Mucosa of stomach (tissue), 1 donor: ENCODE data around the gene NMNAT3.

ENCODE experiments used
- H3K27me3 ChIP-seq: one replicate; pipeline ENCODE4 v1.7.0; 2013; ENCODE audit warnings: mild to moderate bottlenecking, low read length; ENCODE audit not compliant: control insufficient read depth, insufficient read depth
- H3K36me3 ChIP-seq: one replicate; pipeline ENCODE4 v1.7.0; 2013; ENCODE audit warnings: low read length; ENCODE audit not compliant: control insufficient read depth, insufficient read depth
- H3K4me1 ChIP-seq: one replicate; pipeline ENCODE4 v1.7.0; 2013; ENCODE audit warnings: mild to moderate bottlenecking, low read length; ENCODE audit not compliant: control insufficient read depth, insufficient read depth
- H3K4me3 ChIP-seq: one replicate; pipeline ENCODE4 v1.7.0; 2013; ENCODE audit warnings: low read length
- H3K9ac ChIP-seq: one replicate; pipeline ENCODE4 v1.7.0; 2013; ENCODE audit warnings: mild to moderate bottlenecking, low read length, moderate library complexity
- H3K9me3 ChIP-seq: one replicate; pipeline ENCODE4 v1.7.0; 2013; ENCODE audit warnings: mild to moderate bottlenecking, low read length, moderate library complexity; ENCODE audit not compliant: control insufficient read depth
- donor health status: Pancreatic carcinoma.

The NMNAT3 gene

GRCh38 chr3:139530717-139531116 is 147.1 kb downstream of the NMNAT3 start:
- Histone ChIP-seq H3K4me1 (peaks cover 14% of the 10 kb centered on the region), H3K9ac (no peak overlapping the region), H3K27me3 (no peaks in the 10 kb centered on the region), H3K9me3 (no peaks in the 10 kb centered on the region), H3K36me3 (no peaks in the 10 kb centered on the region), H3K4me3 (no peak overlapping the region)

- Histone ChIP-seq H3K9me3 (no peaks in the 10 kb centered on the region), H3K36me3 (no peaks in the 10 kb centered on the region), H3K9ac (no peak overlapping the region), H3K4me3 (no peak overlapping the region), H3K4me1 (peaks cover 5% of the 10 kb centered on the region), H3K27me3 (no peaks in the 10 kb centered on the region)
Measured at GRCh38 chr3:139529662-139530061, 148.1 kb downstream of the NMNAT3 start.

GRCh38 chr3:139528924-139529323 is 148.8 kb downstream of the NMNAT3 start:
- H3K9ac ChIP-seq = no peak overlapping the region
- H3K36me3 ChIP-seq = no peaks in the 10 kb centered on the region
- H3K27me3 ChIP-seq = no peaks in the 10 kb centered on the region
- no peaks in the 10 kb centered on the region for H3K4me1 ChIP-seq
- H3K9me3 ChIP-seq = no peaks in the 10 kb centered on the region
- no peak overlapping the region for H3K4me3 ChIP-seq

- Histone ChIP-seq H3K9me3 (no peaks in the 10 kb centered on the region), H3K4me3 (no peak overlapping the region), H3K36me3 (no peaks in the 10 kb centered on the region), H3K4me1 (no peaks in the 10 kb centered on the region), H3K9ac (no peak overlapping the region), H3K27me3 (no peaks in the 10 kb centered on the region)
Measured at GRCh38 chr3:139528281-139528680, 149.5 kb downstream of the NMNAT3 start.

GRCh38 chr3:139527265-139527664 is 150.5 kb downstream of the NMNAT3 start:
- no peaks in the 10 kb centered on the region for H3K9me3 ChIP-seq
- H3K4me3 ChIP-seq = no peak overlapping the region
- H3K9ac ChIP-seq = no peak overlapping the region
- H3K36me3 ChIP-seq = no peaks in the 10 kb centered on the region
- H3K4me1 ChIP-seq = no peaks in the 10 kb centered on the region
- H3K27me3 ChIP-seq = no peaks in the 10 kb centered on the region

- Histone ChIP-seq H3K4me1 (no peaks in the 10 kb centered on the region), H3K27me3 (no peaks in the 10 kb centered on the region), H3K9me3 (no peaks in the 10 kb centered on the region), H3K36me3 (no peaks in the 10 kb centered on the region), H3K9ac (no peak overlapping the region), H3K4me3 (no peak overlapping the region)
Measured at GRCh38 chr3:139526146-139526545, 151.6 kb downstream of the NMNAT3 start.

GRCh38 chr3:139524841-139525636 is 152.7 kb downstream of the NMNAT3 start:
- Histone ChIP-seq H3K27me3 (no peaks in the 10 kb centered on the region), H3K4me3 (no peak overlapping the region), H3K4me1 (no peaks in the 10 kb centered on the region), H3K36me3 (no peaks in the 10 kb centered on the region), H3K9ac (no peak overlapping the region), H3K9me3 (no peaks in the 10 kb centered on the region)

- Histone ChIP-seq H3K36me3 (no peaks in the 10 kb centered on the region), H3K4me1 (no peaks in the 10 kb centered on the region), H3K9ac (no peak overlapping the region)
Measured at GRCh38 chr3:139523718-139524117, 154.1 kb downstream of the NMNAT3 start.

GRCh38 chr3:139523166-139523565 is 154.6 kb downstream of the NMNAT3 start:
- Histone ChIP-seq H3K36me3 (no peaks in the 10 kb centered on the region), H3K4me1 (no peaks in the 10 kb centered on the region), H3K27me3 (no peaks in the 10 kb centered on the region), H3K4me3 (no peak overlapping the region), H3K9me3 (no peaks in the 10 kb centered on the region), H3K9ac (no peak overlapping the region)

More at GRCh38 chr3:139523718-139524117, 154.1 kb downstream of the NMNAT3 start:
- Histone ChIP-seq H3K9me3 (no peaks in the 10 kb centered on the region), H3K4me3 (no peak overlapping the region), H3K27me3 (no peaks in the 10 kb centered on the region)

GRCh38 chr3:139522421-139522820 is 155.4 kb downstream of the NMNAT3 start:
- H3K4me1 ChIP-seq = no peaks in the 10 kb centered on the region
- no peaks in the 10 kb centered on the region for H3K9me3 ChIP-seq
- no peaks in the 10 kb centered on the region for H3K36me3 ChIP-seq
- H3K4me3 ChIP-seq = no peak overlapping the region
- no peaks in the 10 kb centered on the region for H3K27me3 ChIP-seq
- no peak overlapping the region for H3K9ac ChIP-seq

- H3K9me3 ChIP-seq = no peaks in the 10 kb centered on the region
- no peak overlapping the region for H3K4me3 ChIP-seq
- H3K9ac ChIP-seq = no peak overlapping the region
- no peaks in the 10 kb centered on the region for H3K27me3 ChIP-seq
- no peaks in the 10 kb centered on the region for H3K4me1 ChIP-seq
- no peaks in the 10 kb centered on the region for H3K36me3 ChIP-seq
Measured at GRCh38 chr3:139521816-139522215, 156.0 kb downstream of the NMNAT3 start.

- H3K4me1 ChIP-seq = no peaks in the 10 kb centered on the region
Measured at GRCh38 chr3:139521144-139521543, 156.6 kb downstream of the NMNAT3 start.

More at GRCh38 chr3:139521144-139521543, 156.6 kb downstream of the NMNAT3 start:
- no peak overlapping the region for H3K9ac ChIP-seq
- H3K36me3 ChIP-seq = no peaks in the 10 kb centered on the region
- H3K9me3 ChIP-seq = no peaks in the 10 kb centered on the region
- no peaks in the 10 kb centered on the region for H3K27me3 ChIP-seq
- no peak overlapping the region for H3K4me3 ChIP-seq
